A673 (cell line): Measurements from ENCODE around the gene AMZ2.

ENCODE experiments used
- CTCF ChIP-seq: fragments of 300-800, 200-600 bp; sonication (generic); conservative IDR thresholded peaks from 2 replicates; pipeline ENCODE4 v1.5.1; 2017; ENCODE audit warnings: low read depth, mild to moderate bottlenecking, antibody characterized with exemption, low read length, moderate library complexity, mixed read lengths
- EZH2 ChIP-seq: fragments of 200-600 bp; sonication (generic); IDR thresholded peaks from 2 replicates; pipeline ENCODE4 v1.6.1; 2017; ENCODE audit warnings: borderline replicate concordance, low read depth, mild to moderate bottlenecking, mixed read lengths, antibody characterized with exemption, low read length; ENCODE audit not compliant: poor library complexity, severe bottlenecking

GRCh38 chr17:68290955-68291835 lies 43.4 kb downstream of the AMZ2 start, which contains the start of the genes ARSG and SLC16A6:
- TF ChIP-seq CTCF (no peak), EZH2 (no peak)
